Measurements from ENCODE around the gene RBM3.
"Not testable (repeated sequence)": the region's sequence is repeated elsewhere in the genome, so short reads cannot be mapped to it uniquely, and the experiment has no call there.

Gene RBM3

GRCh38 chrX:48574270-48575266, at the start of gene RBM3:
Gene RBM3, plus strand, starts transcription at chrX:48574484. Its CDS starts 697 bp downstream, at chrX:48575181.
- Histone ChIP-seq H3K27ac (ENCODE audit: low read length) (peak within 1 kb of the TSS; percentile 99), H3K27me3 (ENCODE audit: control insufficient read depth in 1 of 2, insufficient read depth in 2 of 2, low read length in 2 of 2) (peaks cover 0 to 2% of the 10 kb centered on the region in 2 donors), H3K9ac (ENCODE audit: low read length in 2 of 2) (peak within 1 kb of the TSS; percentile 97 to 98), H3K4me3 (ENCODE audit: low read length in 2 of 2) (peak within 1 kb of the TSS; percentile 85 to 91), H3K36me3 (ENCODE audit: control insufficient read depth in 2 of 2, insufficient read depth in 2 of 2, low read length in 2 of 2) (peaks cover 26 to 29% of the 10 kb centered on the region in 2 donors), H3K9me3 (ENCODE audit: control insufficient read depth in 2 of 2, low read length in 2 of 2) (no peaks in the 10 kb centered on the region), H3K4me1 (ENCODE audit: control insufficient read depth, insufficient read depth, low read length) (peaks cover 14% of the 10 kb centered on the region)

GRCh38 chrX:48525853-48526252, 48.4 kb upstream of the RBM3 start:
- not testable (repeated sequence) for H3K36me3 ChIP-seq (ENCODE audit: control insufficient read depth in 2 of 2, insufficient read depth in 2 of 2, low read length in 2 of 2); H3K9me3 ChIP-seq (ENCODE audit: control insufficient read depth in 2 of 2, low read length in 2 of 2); H3K27ac ChIP-seq (ENCODE audit: low read length); H3K4me1 ChIP-seq (ENCODE audit: control insufficient read depth, insufficient read depth, low read length); H3K27me3 ChIP-seq (ENCODE audit: control insufficient read depth in 1 of 2, insufficient read depth in 2 of 2, low read length in 2 of 2); H3K9ac ChIP-seq (ENCODE audit: low read length in 2 of 2); H3K4me3 ChIP-seq (ENCODE audit: low read length in 2 of 2)

DNA sequence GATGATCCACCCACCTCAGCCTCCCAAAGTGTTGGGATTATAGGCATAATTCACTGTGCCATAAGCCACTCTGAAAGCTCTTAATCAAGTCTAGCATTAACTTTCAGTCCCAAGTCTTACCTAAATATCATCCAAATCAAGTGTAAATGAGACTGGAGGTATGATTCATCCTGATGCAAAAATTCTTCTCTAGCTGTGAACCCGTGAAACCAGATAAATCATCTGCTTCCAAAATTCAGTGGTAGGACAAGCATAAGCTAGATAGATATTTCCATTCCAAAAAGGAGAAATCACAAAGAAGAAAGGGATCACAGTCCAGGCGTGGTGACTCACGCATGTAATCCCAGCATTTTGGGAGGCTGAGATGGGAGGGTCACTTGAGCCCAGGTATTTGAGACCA, 43.5 kb upstream of the RBM3 start:
- H3K4me1 ChIP-seq (ENCODE audit: control insufficient read depth, insufficient read depth, low read length): no peaks in the 10 kb centered on the region

DNA sequence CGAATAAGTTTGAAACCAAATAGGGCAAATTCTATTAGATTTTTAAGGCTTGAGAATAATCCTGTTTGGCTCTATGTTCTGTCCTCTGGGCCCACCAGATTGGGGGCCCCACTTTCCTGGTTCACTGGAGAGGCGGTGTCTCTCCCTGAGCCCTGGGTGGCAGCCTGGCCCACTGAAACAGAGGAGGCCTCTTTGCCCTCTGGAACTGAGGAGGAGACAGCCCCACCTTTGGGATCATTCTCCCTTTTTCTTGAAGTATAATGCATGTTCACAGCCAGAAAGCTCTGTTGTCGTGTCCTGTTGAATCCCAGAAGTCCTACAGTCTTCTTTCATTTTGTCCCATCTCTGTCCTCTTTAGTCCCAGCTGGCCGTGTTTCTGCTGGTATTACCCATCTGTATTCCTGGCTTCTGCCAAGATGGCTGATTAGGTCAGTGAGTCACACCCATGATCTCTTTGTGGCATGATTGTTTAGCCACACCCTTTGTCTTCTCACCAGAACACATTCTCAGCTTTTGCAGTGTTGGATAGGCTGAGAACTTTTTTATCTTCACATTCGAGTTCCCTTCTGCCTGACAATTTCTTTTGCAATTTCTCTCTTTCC, 42.8 kb upstream of the RBM3 start:
- no peaks in the 10 kb centered on the region for H3K9me3 ChIP-seq (ENCODE audit: control insufficient read depth in 2 of 2, low read length in 2 of 2)
- H3K27ac ChIP-seq (ENCODE audit: low read length): no peak overlapping the region
- H3K36me3 ChIP-seq (ENCODE audit: control insufficient read depth in 2 of 2, insufficient read depth in 2 of 2, low read length in 2 of 2): peaks cover 0 to 9% of the 10 kb centered on the region in 2 donors
- no peak overlapping the region for H3K9ac ChIP-seq (ENCODE audit: low read length in 2 of 2)
- H3K4me3 ChIP-seq (ENCODE audit: low read length in 2 of 2): no peak overlapping the region
- H3K27me3 ChIP-seq (ENCODE audit: control insufficient read depth in 1 of 2, insufficient read depth in 2 of 2, low read length in 2 of 2): peaks cover 0 to 5% of the 10 kb centered on the region in 2 donors
- no peaks in the 10 kb centered on the region for H3K4me1 ChIP-seq (ENCODE audit: control insufficient read depth, insufficient read depth, low read length)

More for the DNA sequence above, 43.5 kb upstream of the RBM3 start:
- no peaks in the 10 kb centered on the region for H3K9me3 ChIP-seq (ENCODE audit: control insufficient read depth in 2 of 2, low read length in 2 of 2)
- H3K36me3 ChIP-seq (ENCODE audit: control insufficient read depth in 2 of 2, insufficient read depth in 2 of 2, low read length in 2 of 2): peaks cover 0 to 9% of the 10 kb centered on the region in 2 donors
- no peak overlapping the region for H3K4me3 ChIP-seq (ENCODE audit: low read length in 2 of 2)
- H3K9ac ChIP-seq (ENCODE audit: low read length in 2 of 2): no peak overlapping the region
- peaks cover 0 to 5% of the 10 kb centered on the region in 2 donors for H3K27me3 ChIP-seq (ENCODE audit: control insufficient read depth in 1 of 2, insufficient read depth in 2 of 2, low read length in 2 of 2)
- no peak overlapping the region for H3K27ac ChIP-seq (ENCODE audit: low read length)

DNA sequence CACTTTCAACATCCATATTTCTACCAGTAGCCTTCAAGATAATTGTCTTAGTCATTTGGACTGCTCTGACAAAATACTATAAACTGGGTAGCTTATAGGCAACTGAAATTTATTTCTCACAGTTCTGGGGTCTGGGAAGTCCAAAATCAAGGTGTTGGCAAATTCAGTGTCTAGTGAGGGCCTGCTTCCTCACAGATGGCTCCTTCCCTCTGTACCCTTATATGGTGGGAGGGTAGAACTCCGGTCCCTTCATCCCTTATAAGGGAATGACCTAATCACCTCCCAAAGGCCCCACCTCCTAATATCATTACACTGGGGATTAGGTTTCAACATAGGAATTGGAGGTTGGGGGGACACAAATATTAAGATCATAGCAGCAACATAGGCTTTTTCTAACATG, 42.1 kb upstream of the RBM3 start:
- Histone ChIP-seq H3K27me3 (ENCODE audit: control insufficient read depth in 1 of 2, insufficient read depth in 2 of 2, low read length in 2 of 2) (peaks cover 0 to 2% of the 10 kb centered on the region in 2 donors), H3K27ac (ENCODE audit: low read length) (no peak overlapping the region), H3K4me3 (ENCODE audit: low read length in 2 of 2) (no peak overlapping the region), H3K4me1 (ENCODE audit: control insufficient read depth, insufficient read depth, low read length) (no peaks in the 10 kb centered on the region), H3K9me3 (ENCODE audit: control insufficient read depth in 2 of 2, low read length in 2 of 2) (no peaks in the 10 kb centered on the region), H3K9ac (ENCODE audit: low read length in 2 of 2) (no peak overlapping the region), H3K36me3 (ENCODE audit: control insufficient read depth in 2 of 2, insufficient read depth in 2 of 2, low read length in 2 of 2) (peaks cover 0 to 2% of the 10 kb centered on the region in 2 donors)

- Histone ChIP-seq H3K36me3 (ENCODE audit: control insufficient read depth in 2 of 2, insufficient read depth in 2 of 2, low read length in 2 of 2) (no peaks in the 10 kb centered on the region), H3K4me3 (ENCODE audit: low read length in 2 of 2) (no peak overlapping the region), H3K27ac (ENCODE audit: low read length) (no peak overlapping the region), H3K27me3 (ENCODE audit: control insufficient read depth in 1 of 2, insufficient read depth in 2 of 2, low read length in 2 of 2) (no peaks in the 10 kb centered on the region), H3K9ac (ENCODE audit: low read length in 2 of 2) (no peak overlapping the region), H3K9me3 (ENCODE audit: control insufficient read depth in 2 of 2, low read length in 2 of 2) (no peaks in the 10 kb centered on the region), H3K4me1 (ENCODE audit: control insufficient read depth, insufficient read depth, low read length) (no peaks in the 10 kb centered on the region)
These were observed 41.1 kb upstream of the RBM3 start for GRCh38 chrX:48533165-48533564.

DNA sequence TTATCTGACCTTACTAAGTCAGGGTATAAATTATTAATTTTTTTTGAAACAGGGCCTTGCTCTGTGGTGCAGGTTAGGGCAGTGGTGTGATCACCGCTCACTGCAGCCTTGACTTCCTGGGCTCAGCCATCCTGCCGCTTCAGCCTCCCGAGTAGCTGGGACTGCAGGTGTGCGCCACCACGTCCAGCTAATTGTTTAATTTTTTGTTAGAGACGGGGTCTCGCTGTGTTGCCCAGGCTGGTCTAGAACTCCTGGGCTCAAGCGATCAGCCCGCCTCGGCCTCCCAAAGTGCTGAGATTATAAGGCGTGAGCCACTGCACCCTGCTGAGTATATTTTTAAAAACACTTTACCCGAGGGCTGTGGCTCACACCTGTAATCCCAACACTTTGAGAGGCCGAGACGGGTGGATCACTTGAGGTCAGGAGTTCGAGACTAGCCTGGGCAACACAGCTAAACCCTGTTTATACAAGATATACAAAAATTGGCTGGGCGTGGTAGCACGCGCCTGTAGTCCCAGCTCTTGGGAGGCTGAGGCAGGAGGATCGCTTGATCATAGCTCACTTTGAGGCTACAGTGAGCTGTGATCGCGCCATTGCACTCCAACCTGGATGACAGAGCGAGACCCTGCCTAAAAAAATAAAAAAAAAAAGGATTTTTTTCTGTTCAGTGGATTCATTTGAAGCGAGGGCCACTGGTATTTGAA, 35.5 kb upstream of the RBM3 start:
- Histone ChIP-seq H3K36me3 (ENCODE audit: control insufficient read depth in 2 of 2, insufficient read depth in 2 of 2, low read length in 2 of 2) (no peaks in the 10 kb centered on the region), H3K27ac (ENCODE audit: low read length) (peak overlapping the region; percentile 80), H3K27me3 (ENCODE audit: control insufficient read depth in 1 of 2, insufficient read depth in 2 of 2, low read length in 2 of 2) (peaks cover 0 to 4% of the 10 kb centered on the region in 2 donors), H3K4me1 (ENCODE audit: control insufficient read depth, insufficient read depth, low read length) (peaks cover 6% of the 10 kb centered on the region), H3K4me3 (ENCODE audit: low read length in 2 of 2) (peak overlapping the region; percentile 35 to 74), H3K9ac (ENCODE audit: low read length in 2 of 2) (peak overlapping the region; percentile 38 to 58), H3K9me3 (ENCODE audit: control insufficient read depth in 2 of 2, low read length in 2 of 2) (no peaks in the 10 kb centered on the region)

- peaks cover 0 to 1% of the 10 kb centered on the region in 2 donors for H3K36me3 ChIP-seq (ENCODE audit: control insufficient read depth in 2 of 2, insufficient read depth in 2 of 2, low read length in 2 of 2)
- peaks cover 6% of the 10 kb centered on the region for H3K4me1 ChIP-seq (ENCODE audit: control insufficient read depth, insufficient read depth, low read length)
- peaks cover 0 to 4% of the 10 kb centered on the region in 2 donors for H3K27me3 ChIP-seq (ENCODE audit: control insufficient read depth in 1 of 2, insufficient read depth in 2 of 2, low read length in 2 of 2)
- H3K9ac ChIP-seq (ENCODE audit: low read length in 2 of 2): peak within 1 kb of the TSS; percentile 71 to 75
- H3K9me3 ChIP-seq (ENCODE audit: control insufficient read depth in 2 of 2, low read length in 2 of 2): no peaks in the 10 kb centered on the region
- peak within 1 kb of the TSS; percentile 74 to 77 for H3K4me3 ChIP-seq (ENCODE audit: low read length in 2 of 2)
- H3K27ac ChIP-seq (ENCODE audit: low read length): peak within 1 kb of the TSS; percentile 80
These were observed 34.8 kb upstream of the RBM3 start, which contains the start of gene TBC1D25 for GRCh38 chrX:48539345-48540027. Gene TBC1D25, plus strand, starts transcription at chrX:48539714. Its CDS starts 84 bp downstream, at chrX:48539798.

DNA sequence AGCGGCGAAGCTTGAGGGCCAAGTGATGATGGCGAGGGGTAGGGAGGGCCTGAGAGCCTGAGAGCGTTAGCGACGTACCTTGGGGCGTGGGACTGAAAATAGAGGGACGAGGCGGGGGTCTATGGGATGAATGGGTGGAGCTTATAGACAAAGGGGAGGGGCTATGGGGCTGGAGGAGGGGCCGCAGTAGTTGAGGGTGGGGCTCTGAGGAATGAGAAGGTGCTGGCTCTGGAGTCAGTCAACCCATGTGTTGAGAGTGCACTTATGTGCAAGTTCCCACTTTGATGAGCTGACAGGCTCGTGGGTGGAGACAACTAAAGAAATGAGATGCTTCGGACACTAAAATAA, 34.3 kb upstream of the RBM3 start:
- H3K27me3 ChIP-seq (ENCODE audit: control insufficient read depth in 1 of 2, insufficient read depth in 2 of 2, low read length in 2 of 2): peaks cover 0 to 5% of the 10 kb centered on the region in 2 donors
- peaks cover 6% of the 10 kb centered on the region for H3K4me1 ChIP-seq (ENCODE audit: control insufficient read depth, insufficient read depth, low read length)
- H3K27ac ChIP-seq (ENCODE audit: low read length): peak overlapping the region; percentile 80
- peak overlapping the region; percentile 71 to 75 for H3K9ac ChIP-seq (ENCODE audit: low read length in 2 of 2)
- no peaks in the 10 kb centered on the region for H3K9me3 ChIP-seq (ENCODE audit: control insufficient read depth in 2 of 2, low read length in 2 of 2)
- H3K4me3 ChIP-seq (ENCODE audit: low read length in 2 of 2): peak overlapping the region; percentile 74 to 77
- peaks cover 0 to 3% of the 10 kb centered on the region in 2 donors for H3K36me3 ChIP-seq (ENCODE audit: control insufficient read depth in 2 of 2, insufficient read depth in 2 of 2, low read length in 2 of 2)

DNA sequence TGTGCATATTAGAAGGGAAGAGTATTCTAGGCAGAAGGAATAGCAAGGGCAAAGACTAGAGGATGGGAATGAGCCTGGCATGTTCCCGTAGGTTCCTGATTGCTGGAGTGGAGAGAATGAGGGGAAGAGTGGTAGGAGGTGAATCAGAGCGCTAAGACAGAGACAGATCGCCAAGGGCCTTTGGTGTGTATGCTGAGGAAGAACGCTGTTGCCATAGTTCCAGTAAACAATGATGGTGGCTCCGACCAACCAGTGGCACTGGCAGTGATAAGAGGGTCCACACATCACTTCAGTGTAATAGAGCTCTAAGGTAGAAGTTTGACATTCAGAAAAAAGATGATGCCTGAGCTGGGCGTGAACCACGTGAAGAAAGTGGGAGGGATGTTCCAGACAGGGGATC, 33.8 kb upstream of the RBM3 start:
- peak overlapping the region in 1 of 2 donors; percentile 75 for H3K9ac ChIP-seq (ENCODE audit: low read length in 2 of 2)

More for the DNA sequence above, 33.8 kb upstream of the RBM3 start:
- no peaks in the 10 kb centered on the region for H3K9me3 ChIP-seq (ENCODE audit: control insufficient read depth in 2 of 2, low read length in 2 of 2)
- peak overlapping the region; percentile 80 for H3K27ac ChIP-seq (ENCODE audit: low read length)
- peak overlapping the region; percentile 74 to 77 for H3K4me3 ChIP-seq (ENCODE audit: low read length in 2 of 2)
- H3K36me3 ChIP-seq (ENCODE audit: control insufficient read depth in 2 of 2, insufficient read depth in 2 of 2, low read length in 2 of 2): peaks cover 0 to 3% of the 10 kb centered on the region in 2 donors
- H3K4me1 ChIP-seq (ENCODE audit: control insufficient read depth, insufficient read depth, low read length): peaks cover 6% of the 10 kb centered on the region
- H3K27me3 ChIP-seq (ENCODE audit: control insufficient read depth in 1 of 2, insufficient read depth in 2 of 2, low read length in 2 of 2): peaks cover 0 to 5% of the 10 kb centered on the region in 2 donors

Measured in stomach smooth muscle (tissue), 2 donors.